ENCODE results near the gene ACTA2.
A peak's percentile ranks its signal among the peaks of the same experiment; 100 is the strongest.

DNA sequence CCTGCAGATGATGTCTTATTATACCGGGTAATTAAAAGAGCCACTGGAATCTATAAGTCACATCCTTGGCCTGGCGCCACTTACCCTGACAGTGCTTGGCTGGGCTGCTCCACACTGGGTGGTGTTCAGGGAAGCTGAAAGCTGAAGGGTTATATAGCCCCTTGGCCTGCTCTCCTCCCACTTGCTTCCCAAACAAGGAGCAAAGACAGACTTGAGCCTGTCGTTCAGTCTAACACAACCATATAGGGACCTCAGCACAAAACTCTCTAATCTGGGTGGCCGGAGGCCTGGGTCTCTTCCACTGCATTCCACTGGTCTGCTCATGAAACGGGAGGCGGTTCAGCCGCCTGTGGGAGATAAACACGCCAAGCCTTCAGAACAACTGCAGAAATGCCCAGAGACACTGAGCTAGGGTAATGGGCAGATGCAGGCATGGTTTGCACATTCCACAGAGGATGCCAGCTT is at the start of gene ACTA2:
- peak; percentile 98 to 100 for TF ChIP-seq POLR2AphosphoS5 (IDR thresholded peaks at IDR 0.05)
- peak; percentile 84 for TF ChIP-seq POLR2A (IDR thresholded peaks at IDR 0.05; ENCODE audit: low read depth)
- TF ChIP-seq, protein P1, sequence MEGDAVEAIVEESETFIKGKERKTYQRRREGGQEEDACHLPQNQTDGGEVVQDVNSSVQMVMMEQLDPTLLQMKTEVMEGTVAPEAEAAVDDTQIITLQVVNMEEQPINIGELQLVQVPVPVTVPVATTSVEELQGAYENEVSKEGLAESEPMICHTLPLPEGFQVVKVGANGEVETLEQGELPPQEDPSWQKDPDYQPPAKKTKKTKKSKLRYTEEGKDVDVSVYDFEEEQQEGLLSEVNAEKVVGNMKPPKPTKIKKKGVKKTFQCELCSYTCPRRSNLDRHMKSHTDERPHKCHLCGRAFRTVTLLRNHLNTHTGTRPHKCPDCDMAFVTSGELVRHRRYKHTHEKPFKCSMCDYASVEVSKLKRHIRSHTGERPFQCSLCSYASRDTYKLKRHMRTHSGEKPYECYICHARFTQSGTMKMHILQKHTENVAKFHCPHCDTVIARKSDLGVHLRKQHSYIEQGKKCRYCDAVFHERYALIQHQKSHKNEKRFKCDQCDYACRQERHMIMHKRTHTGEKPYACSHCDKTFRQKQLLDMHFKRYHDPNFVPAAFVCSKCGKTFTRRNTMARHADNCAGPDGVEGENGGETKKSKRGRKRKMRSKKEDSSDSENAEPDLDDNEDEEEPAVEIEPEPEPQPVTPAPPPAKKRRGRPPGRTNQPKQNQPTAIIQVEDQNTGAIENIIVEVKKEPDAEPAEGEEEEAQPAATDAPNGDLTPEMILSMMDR (IDR thresholded peaks at IDR 0.05) = no peak
- TF ChIP-seq EP300 (IDR thresholded peaks at IDR 0.05) = no peak

Data from esophagus muscularis mucosa (tissue), 4 donors.